Colon (tissue), 2 donors: Measurements from ENCODE around the gene RRP7A.
"Not testable (repeated sequence)": the region's sequence is repeated elsewhere in the genome, so short reads cannot be mapped to it uniquely, and the experiment has no call there.

ENCODE experiments used
- FAIRE-seq: peaks from 2 replicates; lab custom pipeline; 2012; peaks lifted over from hg19 to GRCh38; lab: Jason Lieb, UNC
- donor health status: control.
- donor health status: control.

The RRP7A gene

GRCh38 chr22:42495533-42496141 is 24.0 kb downstream of the RRP7A start:
- FAIRE-seq = not testable (repeated sequence)

- no peak for FAIRE-seq
Observed at GRCh38 chr22:42493393-42493792, 26.2 kb downstream of the RRP7A start.

DNA sequence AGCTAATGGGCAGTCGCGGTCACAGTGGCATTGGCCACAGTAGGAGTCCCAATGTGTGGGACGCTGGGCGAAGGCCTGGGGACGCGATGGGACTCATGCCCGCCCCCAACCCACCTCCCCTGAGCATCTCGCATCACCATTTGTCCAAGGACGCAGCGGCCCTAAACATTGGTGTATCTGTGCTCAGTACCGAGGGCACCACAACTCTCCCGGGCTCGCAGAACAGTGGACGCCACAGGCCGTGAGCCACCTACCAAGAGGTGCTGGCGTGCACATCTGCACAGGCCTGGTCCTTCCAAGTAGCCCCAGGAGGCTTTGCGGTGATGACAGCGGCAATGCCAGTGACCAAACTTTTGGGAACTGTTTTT is 27.3 kb downstream of the RRP7A start:
- no peak for FAIRE-seq

DNA sequence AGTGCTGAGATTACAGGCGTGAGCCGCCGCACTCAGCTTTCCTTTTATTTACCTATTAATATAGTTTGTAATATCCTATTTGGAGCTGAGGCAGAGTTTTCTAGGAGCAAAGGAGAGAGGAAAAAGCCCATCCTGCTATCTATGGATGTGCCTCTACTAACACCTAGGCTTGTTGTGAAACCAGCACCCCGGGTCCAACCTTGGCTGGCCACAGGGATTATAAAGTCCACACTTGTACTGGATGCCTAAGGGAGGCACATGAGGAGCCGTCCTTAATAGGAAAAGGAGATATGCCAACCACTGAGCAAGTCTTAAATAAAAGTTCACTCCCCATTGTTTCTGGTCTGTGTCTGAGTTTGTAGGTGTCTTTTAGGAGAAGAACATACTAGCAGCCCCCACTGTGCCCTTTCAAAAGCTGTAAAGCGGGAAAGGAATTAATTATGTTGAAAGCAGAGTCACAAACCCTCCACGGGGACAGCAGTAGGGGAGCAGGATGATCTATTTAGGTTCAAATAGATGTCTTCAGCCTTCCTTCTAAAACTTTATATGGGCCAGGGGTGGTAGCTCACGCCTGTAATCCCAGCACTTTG is 29.3 kb downstream of the RRP7A start:
- FAIRE-seq = no peak

DNA sequence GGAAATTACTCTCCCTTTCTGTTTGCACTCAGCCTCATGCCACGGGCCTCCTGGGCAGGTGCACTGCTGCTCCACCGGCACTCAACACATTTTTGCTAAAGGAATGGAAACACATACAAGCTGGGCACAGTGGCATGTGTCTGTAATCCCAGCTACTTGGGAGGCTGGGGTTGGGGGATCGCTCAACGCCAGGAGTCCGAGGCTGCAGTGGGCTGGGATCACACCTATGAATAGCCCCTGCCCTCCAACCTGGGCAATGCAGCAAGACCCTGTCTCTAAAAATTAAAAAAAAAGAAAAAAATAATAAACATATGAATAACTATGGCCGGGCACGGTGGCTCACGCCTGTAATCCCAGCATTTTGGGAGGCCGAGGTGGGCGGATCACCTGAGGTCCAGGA is 30.6 kb downstream of the RRP7A start:
- no peak for FAIRE-seq

- no peak for FAIRE-seq
Observed at GRCh38 chr22:42484506-42484905, 35.1 kb downstream of the RRP7A start.

- not testable (repeated sequence) for FAIRE-seq
Observed at GRCh38 chr22:42483610-42484223, 35.9 kb downstream of the RRP7A start.

- FAIRE-seq = no peak
Observed at GRCh38 chr22:42475122-42475521, 44.5 kb downstream of the RRP7A start.

- no peak for FAIRE-seq
Observed at GRCh38 chr22:42473484-42474193, 46.0 kb downstream of the RRP7A start.

DNA sequence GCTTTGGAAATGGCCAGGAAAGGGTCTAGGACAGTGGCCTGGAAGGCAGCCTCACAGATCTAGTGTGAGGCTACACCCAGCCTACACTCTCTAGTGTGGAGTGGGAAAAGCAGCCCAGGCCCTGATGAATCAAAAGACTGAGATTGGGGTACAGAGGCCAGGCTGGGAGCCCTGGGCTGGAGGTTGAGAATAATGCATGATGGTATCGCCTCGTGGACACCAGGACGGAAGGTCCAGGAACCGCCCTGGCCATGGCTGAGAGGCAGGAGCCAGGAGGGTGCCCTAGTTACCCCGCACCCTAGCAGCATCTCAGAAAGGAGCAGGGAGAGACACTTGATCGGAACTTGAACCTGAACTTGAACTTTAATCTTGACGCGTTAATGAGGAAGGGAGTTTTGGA is 46.9 kb downstream of the RRP7A start:
- FAIRE-seq = no peak

- FAIRE-seq = no peak
Observed at GRCh38 chr22:42471441-42471840, 48.2 kb downstream of the RRP7A start.

- FAIRE-seq = no peak
Observed at GRCh38 chr22:42470366-42471082, 49.1 kb downstream of the RRP7A start.

- FAIRE-seq = no peak
Observed at GRCh38 chr22:42468841-42469240, 50.8 kb downstream of the RRP7A start.

DNA sequence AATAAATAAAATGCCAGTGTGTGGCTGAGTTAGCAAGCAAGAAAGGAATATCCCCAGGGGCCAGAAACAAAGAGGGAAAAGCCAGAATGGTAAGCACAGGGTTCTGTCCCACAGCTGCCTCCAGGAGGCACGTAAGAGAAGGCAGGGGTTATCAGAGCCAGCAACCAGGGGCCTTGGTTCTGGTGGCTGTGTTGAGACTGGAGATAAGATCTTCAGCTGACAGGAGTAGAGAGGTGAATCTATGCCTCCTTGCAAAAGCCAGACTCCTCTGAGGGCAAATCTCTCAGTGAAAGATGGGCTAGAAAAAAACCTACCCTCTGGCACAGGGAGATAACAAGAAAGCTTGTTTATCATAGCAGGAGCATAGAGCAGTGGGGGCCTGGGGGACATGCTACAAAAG is 57.6 kb downstream of the RRP7A start:
- no peak for FAIRE-seq

GRCh38 chr22:42461511-42461910 is 58.1 kb downstream of the RRP7A start:
- no peak for FAIRE-seq
